Pancreas (tissue), 10 donors: ENCODE results near the gene ICE2. TPM values are rescaled to one million over a fixed set of nuclear protein-coding genes. Genes with fewer than 3 reads are reported as not detected.
A peak's percentile ranks its signal among the peaks of the same experiment; 100 is the strongest.
"Not testable (repeated sequence)": the region's sequence is repeated elsewhere in the genome, so short reads cannot be mapped to it uniquely, and the experiment has no call there.

ENCODE experiments used
- ATAC-seq, 4 donors: fragments of 200-7000 bp; cut with Tn5 transposase; one replicate each; pipeline versions ENCODE4 v1.8.0 to v1.9.1; 2020; ENCODE audit warnings: mild to moderate bottlenecking in 4 of 4, moderate library complexity in 4 of 4
- DNase-seq, 6 donors: peaks; one replicate each; pipeline ENCODE4 v3.0.0-alpha.2; 2020
- FAIRE-seq: peaks from 2 replicates; lab custom pipeline; 2012; peaks lifted over from hg19 to GRCh38; lab: Jason Lieb, UNC
- H3K27ac ChIP-seq, 4 donors: fragments of 200-600 bp; sonication (generic); 1 replicate in 3 of 4; 2 replicates in 1 of 4; pipeline versions ENCODE4 v1.5.0 to v1.8.0; 2020
- H3K27me3 ChIP-seq, 4 donors: fragments of 200-600 bp; one replicate each; pipeline ENCODE4 v1.8.0; 2021
- H3K36me3 ChIP-seq, 3 donors: fragments of 200-600 bp; sonication (generic) in 1 of 3; one replicate each; pipeline versions ENCODE4 v1.5.0 to v1.8.0; 2020 to 2021
- H3K4me1 ChIP-seq, 3 donors: fragments of 200-600 bp; one replicate each; pipeline ENCODE4 v1.8.0; 2021
- H3K4me3 ChIP-seq, 4 donors: fragments of 200-600 bp; sonication (generic) in 2 of 4; one replicate each; pipeline versions ENCODE4 v1.5.0 to v1.8.0; 2020 to 2021
- H3K9me3 ChIP-seq, 4 donors: fragments of 200-600 bp; one replicate each; pipeline ENCODE4 v1.8.0; 2021
- WGBS, 2 donors: extraction: QIAGEN DNeasy Blood & Tissue Kit; methylation state at CpG; one replicate each; pipeline ENCODE4 v1.1.7; 2013; 5-methylcytosine and 5-hydroxymethylcytosine counted together
- intact Hi-C, 3 donors: fragments of 100-400 bp; cut with DNase I; formaldehyde crosslinking; loops; one replicate each; pipeline versions ENCODE4 v1.11.1 to v1.14.2; 2022
- polyA plus RNA-seq, 2 donors: library from polyadenylated mRNA; stranded (reverse); fragments of 200-250 nt; gene quantifications; one replicate each; pipeline ENCODE4 v1.2.3, GENCODE V29; 2013
- total RNA-seq, 6 donors: library from RNA; stranded (reverse); fragmentation: NEBNext Ultra II Directional in 4 of 6; extraction: Animal tissue kit (Norgen Biotek cat#: 25700) in 4 of 6; gene quantifications; one replicate each; pipeline versions ENCODE4 v1.2.1 to v1.2.4, GENCODE V29; 2021 to 2023
- TF ChIP-seq, protein P1 (sequence below), 4 donors: fragments of 200-600 bp; sonication (generic) in 3 of 4; IDR thresholded peaks; one replicate each; pipeline versions ENCODE4 v1.5.0 to v1.8.0; 2021; ENCODE audit warnings: antibody characterized with exemption in 4 of 4
- donor health status: healthy with polysubstance abuse.
- donor health status: DM: no; HTN: no; CAD: no; lungs with moderate emphysema.
- donor health status: DM: no; HTN: no; CAD: no.
- donor health status: control.
- donor health status: control.
- donor health status: Bipolar disorder and iron deficiency.
- donor health status: DM: yes; HTN: yes; CAD: no.
- donor health status: DM: no; HTN: no; CAD: no.
- donor health status: DM: no; HTN: no; CAD: no.
- donor health status: DM: yes; HTN: yes; CAD: no.

ICE2 gene
- total and polyA plus RNA-seq, 8 donors: 6.7 to 28.9 (median 19.0) TPM

DNA sequence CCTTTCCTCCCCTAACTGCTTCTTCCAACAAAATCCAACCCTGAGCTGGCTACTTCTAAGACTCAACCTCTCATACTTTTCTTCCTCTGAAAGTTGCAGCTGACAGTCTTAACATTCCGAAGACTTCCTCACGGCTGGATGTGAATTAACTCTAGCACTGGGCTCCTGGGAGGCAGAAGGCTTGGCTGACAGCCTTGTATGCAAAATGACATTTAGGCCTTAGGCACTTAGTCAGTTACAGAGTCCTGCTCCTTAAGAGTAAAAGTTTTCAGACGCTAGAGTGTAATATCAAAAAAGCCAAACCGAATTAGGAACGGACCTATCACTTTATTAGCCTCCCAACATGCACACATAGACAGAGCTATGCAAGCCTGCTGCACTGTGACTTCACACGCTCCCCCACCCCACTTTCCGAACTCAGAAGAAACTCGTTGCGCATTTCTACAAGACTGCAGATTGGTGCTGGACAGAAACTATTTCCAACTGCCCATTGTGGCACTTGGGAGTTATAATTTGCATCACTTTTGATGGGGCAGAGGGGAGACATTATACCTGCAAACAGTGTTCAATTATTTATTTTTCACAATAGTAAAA lies 65.6 kb downstream of the ICE2 start:
- Histone ChIP-seq H3K27ac (no peak overlapping the region), H3K36me3 (no peaks in the 10 kb centered on the region), H3K27me3 (no peaks in the 10 kb centered on the region), H3K4me3 (no peak overlapping the region), H3K4me1 (peaks cover 0 to 14% (median 0%) of the 10 kb centered on the region in 3 donors), H3K9me3 (no peaks in the 10 kb centered on the region)
- DNase-seq: no peak
- 74 to 76% methylated on average over 9 of the region's 9 CpGs for WGBS, 2 donors
- TF ChIP-seq, protein P1, sequence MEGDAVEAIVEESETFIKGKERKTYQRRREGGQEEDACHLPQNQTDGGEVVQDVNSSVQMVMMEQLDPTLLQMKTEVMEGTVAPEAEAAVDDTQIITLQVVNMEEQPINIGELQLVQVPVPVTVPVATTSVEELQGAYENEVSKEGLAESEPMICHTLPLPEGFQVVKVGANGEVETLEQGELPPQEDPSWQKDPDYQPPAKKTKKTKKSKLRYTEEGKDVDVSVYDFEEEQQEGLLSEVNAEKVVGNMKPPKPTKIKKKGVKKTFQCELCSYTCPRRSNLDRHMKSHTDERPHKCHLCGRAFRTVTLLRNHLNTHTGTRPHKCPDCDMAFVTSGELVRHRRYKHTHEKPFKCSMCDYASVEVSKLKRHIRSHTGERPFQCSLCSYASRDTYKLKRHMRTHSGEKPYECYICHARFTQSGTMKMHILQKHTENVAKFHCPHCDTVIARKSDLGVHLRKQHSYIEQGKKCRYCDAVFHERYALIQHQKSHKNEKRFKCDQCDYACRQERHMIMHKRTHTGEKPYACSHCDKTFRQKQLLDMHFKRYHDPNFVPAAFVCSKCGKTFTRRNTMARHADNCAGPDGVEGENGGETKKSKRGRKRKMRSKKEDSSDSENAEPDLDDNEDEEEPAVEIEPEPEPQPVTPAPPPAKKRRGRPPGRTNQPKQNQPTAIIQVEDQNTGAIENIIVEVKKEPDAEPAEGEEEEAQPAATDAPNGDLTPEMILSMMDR (IDR thresholded peaks at IDR 0.05): no peak
- no peak for ATAC-seq
- FAIRE-seq: no peak
- intact Hi-C loops: no loop called here

DNA sequence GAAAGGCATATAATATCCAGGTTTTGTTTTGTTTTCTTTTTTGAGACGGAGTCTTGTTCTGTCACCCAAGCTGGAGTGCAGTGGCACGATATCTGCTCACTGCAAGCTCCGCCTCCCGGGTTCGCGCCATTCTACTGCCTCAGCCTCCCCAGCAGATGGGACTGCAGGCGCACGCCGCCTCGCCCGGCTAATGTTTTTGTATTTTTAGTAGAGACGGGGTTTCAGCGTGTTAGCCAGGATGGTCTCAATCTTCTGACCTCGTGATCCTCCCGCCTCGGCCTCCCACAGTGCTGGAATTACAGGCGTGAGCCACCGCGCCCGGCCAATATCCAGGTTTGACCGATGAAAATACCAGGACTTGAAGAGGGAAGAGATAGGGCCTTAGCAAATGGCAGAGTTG lies 66.1 kb downstream of the ICE2 start:
- peaks cover 0 to 19% (median 0%) of the 10 kb centered on the region in 3 donors for H3K4me1 ChIP-seq
- H3K4me3 ChIP-seq, intact Hi-C loops, H3K36me3 ChIP-seq, H3K27me3 ChIP-seq, FAIRE-seq, DNase-seq, H3K27ac ChIP-seq, H3K9me3 ChIP-seq, ATAC-seq: not testable (repeated sequence)
- 96 to 97% methylated on average over 21 of the region's 21 CpGs for WGBS, 2 donors

DNA sequence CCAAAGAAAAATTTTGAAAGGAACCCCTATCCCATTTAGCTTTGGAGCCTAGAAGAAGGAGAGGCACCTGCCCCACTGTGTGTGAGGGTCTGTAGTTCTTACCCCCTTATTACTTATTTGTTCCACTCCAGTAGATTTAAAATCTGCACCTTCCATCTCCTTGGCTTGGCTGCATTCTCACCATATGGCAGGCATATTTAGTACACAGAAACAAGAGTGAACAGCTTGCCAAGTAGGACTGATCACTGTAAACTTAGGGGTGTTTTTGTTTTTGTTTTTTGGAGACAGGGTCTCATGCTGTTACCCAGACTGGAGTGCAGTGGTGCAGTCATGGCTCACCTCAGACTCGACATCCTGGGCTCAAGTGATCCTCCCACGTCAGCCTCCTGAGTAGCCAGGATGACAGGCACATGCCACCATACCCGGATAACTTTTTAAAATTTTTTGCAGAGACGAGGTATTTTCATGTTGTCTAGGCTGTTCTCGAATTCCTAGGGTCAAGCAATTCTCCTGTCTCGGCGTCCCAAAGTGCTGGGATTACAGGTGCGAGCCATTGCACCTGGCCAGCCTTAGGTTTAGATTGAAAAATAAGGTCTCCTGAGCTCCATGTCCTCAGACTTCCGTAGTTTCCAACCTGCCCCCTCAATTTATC lies 67.0 kb downstream of the ICE2 start:
- H3K9me3 ChIP-seq: no peaks in the 10 kb centered on the region
- no peak for DNase-seq
- no peak overlapping the region for H3K4me3 ChIP-seq
- H3K4me1 ChIP-seq: peaks cover 0 to 23% (median 0%) of the 10 kb centered on the region in 3 donors
- intact Hi-C loops: no loop called here
- TF ChIP-seq, protein P1 (IDR thresholded peaks at IDR 0.05): no peak
- H3K27ac ChIP-seq: no peak overlapping the region
- 83 to 87% methylated on average over 9 of the region's 9 CpGs for WGBS, 2 donors
- no peak for ATAC-seq
- no peaks in the 10 kb centered on the region for H3K27me3 ChIP-seq
- no peaks in the 10 kb centered on the region for H3K36me3 ChIP-seq
- FAIRE-seq: no peak

DNA sequence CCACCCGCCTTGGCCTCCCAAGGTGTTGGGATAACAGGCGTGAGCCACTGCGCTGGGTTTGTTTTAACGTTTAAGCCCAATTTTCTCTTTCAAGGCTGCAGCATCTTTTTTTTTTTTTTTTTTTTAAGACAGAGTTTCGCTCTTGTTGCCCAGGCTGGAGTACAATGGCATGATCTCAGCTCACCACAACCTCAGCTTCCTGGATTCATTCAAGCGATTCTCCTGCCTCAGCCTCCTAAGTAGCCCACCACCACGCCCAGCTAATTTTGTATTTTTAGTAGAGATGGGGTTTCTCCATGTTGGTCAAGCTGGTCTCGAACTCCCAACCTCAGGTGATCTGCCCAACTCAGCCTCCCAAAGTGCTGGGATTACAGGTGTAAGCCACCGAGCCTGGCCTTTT lies 68.6 kb downstream of the ICE2 start:
- not testable (repeated sequence) for FAIRE-seq
- WGBS, 2 donors: 89 to 94% methylated on average over 9 of the region's 9 CpGs
- H3K4me1 ChIP-seq: peaks cover 0 to 23% (median 0%) of the 10 kb centered on the region in 3 donors

DNA sequence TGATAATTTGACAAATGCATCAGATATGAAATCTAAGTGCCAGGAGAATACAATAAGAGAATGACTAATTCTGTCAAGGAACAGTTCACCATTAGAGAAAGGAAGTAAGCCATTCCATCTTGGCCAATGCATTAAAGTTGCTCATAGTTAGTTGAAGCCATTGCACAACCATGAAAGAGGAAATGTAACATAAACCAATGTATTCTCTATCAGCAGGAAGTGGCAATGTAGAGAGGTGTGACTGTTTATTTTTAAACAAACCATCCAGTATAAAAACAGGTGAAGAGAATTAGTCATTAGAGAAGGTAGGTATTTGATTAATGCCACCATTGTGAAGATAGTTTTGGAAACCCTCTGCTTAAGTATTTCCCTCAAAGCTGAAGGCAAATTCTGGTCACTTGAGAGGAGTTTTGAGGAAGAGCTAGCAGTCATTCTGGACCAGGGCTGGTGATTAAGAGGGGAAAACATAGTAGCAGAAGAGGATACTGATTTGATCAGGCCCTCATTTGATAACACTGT lies 70.4 kb downstream of the ICE2 start:
- intact Hi-C loops: no loop called here
- DNase-seq: no peak
- Histone ChIP-seq H3K36me3 (no peaks in the 10 kb centered on the region), H3K9me3 (no peaks in the 10 kb centered on the region), H3K4me1 (peaks cover 0 to 18% (median 0%) of the 10 kb centered on the region in 3 donors), H3K27ac (peak overlapping the region in 2 of 4 donors; percentile 20 to 47), H3K27me3 (no peaks in the 10 kb centered on the region), H3K4me3 (no peak overlapping the region)
- FAIRE-seq: no peak
- TF ChIP-seq, protein P1 (IDR thresholded peaks at IDR 0.05): no peak
- ATAC-seq: peak; percentile 43 to 90 (median 82)

More for the DNA sequence above, 68.6 kb downstream of the ICE2 start:
- H3K9me3 ChIP-seq, H3K27me3 ChIP-seq, ATAC-seq, DNase-seq, H3K36me3 ChIP-seq, intact Hi-C loops, H3K4me3 ChIP-seq, H3K27ac ChIP-seq: not testable (repeated sequence)

DNA sequence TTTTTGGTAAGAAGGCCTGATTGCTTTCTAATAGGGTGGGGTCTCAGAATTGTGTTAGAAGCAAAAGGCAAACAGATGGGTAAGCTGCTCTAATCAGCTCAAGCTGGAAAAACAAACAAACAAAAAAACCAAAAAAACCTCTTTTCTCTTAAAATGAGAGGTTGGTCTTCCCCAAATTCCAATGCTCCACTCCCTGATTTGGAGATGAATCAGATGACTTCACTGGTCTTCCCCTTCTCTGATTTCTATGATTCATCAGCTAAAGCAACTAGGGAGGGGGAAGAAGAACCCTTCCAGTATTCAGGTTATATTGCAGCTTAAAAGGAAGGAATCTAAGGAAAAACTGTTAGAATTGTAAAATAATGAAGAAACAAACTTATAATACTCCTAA lies 71.5 kb downstream of the ICE2 start:
- DNase-seq (no peak), ATAC-seq (peak in 3 of 4 donors; percentile 43 to 77 (median 77)), FAIRE-seq (no peak)
- Histone ChIP-seq H3K4me3 (no peak overlapping the region), H3K27ac (peak overlapping the region in 1 of 4 donors; percentile 47), H3K36me3 (no peaks in the 10 kb centered on the region), H3K4me1 (peaks cover 0 to 18% (median 0%) of the 10 kb centered on the region in 3 donors), H3K9me3 (no peaks in the 10 kb centered on the region), H3K27me3 (no peaks in the 10 kb centered on the region)
- TF ChIP-seq, protein P1 (IDR thresholded peaks at IDR 0.05): no peak
- intact Hi-C loops: no loop called here
